CD4-positive, alpha-beta T cell treated with Interleukin-15 for 1 hour (primary cell): Measurements from ENCODE around the gene OTOF.

Experiments
- DNase-seq: peaks from one replicate; pipeline ENCODE4 v3.0.0-alpha.2; 2020

OTOF gene

GRCh38 chr2:26444236-26444635 lies 33.7 kb downstream of the OTOF start:
- no peak for DNase-seq

GRCh38 chr2:26442707-26443106 lies 35.2 kb downstream of the OTOF start:
- DNase-seq = no peak

- no peak for DNase-seq
Measured at GRCh38 chr2:26442301-26442700, 35.6 kb downstream of the OTOF start.

GRCh38 chr2:26438926-26439325 lies 39.0 kb downstream of the OTOF start:
- no peak for DNase-seq

- no peak for DNase-seq
Measured at GRCh38 chr2:26438526-26438925, 39.4 kb downstream of the OTOF start.

GRCh38 chr2:26435106-26435505 lies 42.8 kb downstream of the OTOF start:
- DNase-seq = no peak

GRCh38 chr2:26432859-26433258 lies 45.1 kb downstream of the OTOF start:
- no peak for DNase-seq

- no peak for DNase-seq
Measured at GRCh38 chr2:26432363-26432762, 45.6 kb downstream of the OTOF start.

- no peak for DNase-seq
Measured at GRCh38 chr2:26430826-26431225, 47.1 kb downstream of the OTOF start.

GRCh38 chr2:26429779-26430578 lies 47.9 kb downstream of the OTOF start:
- no peak for DNase-seq

- no peak for DNase-seq
Measured at GRCh38 chr2:26428846-26429245, 49.1 kb downstream of the OTOF start.

- DNase-seq = no peak
Measured at GRCh38 chr2:26424221-26424620, 53.7 kb downstream of the OTOF start.

GRCh38 chr2:26423750-26424149 lies 54.2 kb downstream of the OTOF start:
- DNase-seq = no peak

- no peak for DNase-seq
Measured at GRCh38 chr2:26422947-26423629, 54.8 kb downstream of the OTOF start.

GRCh38 chr2:26421961-26422360 lies 56.0 kb downstream of the OTOF start:
- DNase-seq = no peak

- DNase-seq = no peak
Measured at GRCh38 chr2:26414311-26414710, 63.6 kb downstream of the OTOF start.

GRCh38 chr2:26412091-26412673 lies 65.7 kb downstream of the OTOF start:
- DNase-seq = no peak

GRCh38 chr2:26411419-26411818 lies 66.5 kb downstream of the OTOF start:
- no peak for DNase-seq

GRCh38 chr2:26410764-26411243 lies 67.1 kb downstream of the OTOF start:
- DNase-seq = no peak

GRCh38 chr2:26409785-26410184 lies 68.1 kb downstream of the OTOF start:
- no peak for DNase-seq

- DNase-seq = no peak
Measured at GRCh38 chr2:26407526-26407925, 70.4 kb downstream of the OTOF start.
